ENCODE results near the gene MOV10L1.

The MOV10L1 gene

GRCh38 chr22:50192436-50193204 is 102.8 kb downstream of the MOV10L1 start:
- Histone ChIP-seq H3K9me3 (replicated peaks; ENCODE audit: insufficient read depth, low read length) (no peaks in the 10 kb centered on the region), H3K4me3 (ENCODE audit: low read length) (no peak overlapping the region), H3K27ac (ENCODE audit: low read length) (no peak overlapping the region), H2AFZ (ENCODE audit: low read length) (no peak overlapping the region), H4K20me1 (ENCODE audit: insufficient read depth, low read length) (no peaks in the 10 kb centered on the region), H3K9ac (ENCODE audit: low read length) (no peak overlapping the region), H3K27me3 (replicated peaks; ENCODE audit: insufficient read depth, low read length) (no peaks in the 10 kb centered on the region), H3K9me2 (replicated peaks; ENCODE audit: insufficient read depth, low read length) (no peaks in the 10 kb centered on the region), H3K79me2 (ENCODE audit: low read length) (peaks cover 61% of the 10 kb centered on the region), H3F3A (ENCODE audit: insufficient read depth, low read length) (peaks cover 36% of the 10 kb centered on the region), H3K4me1 (ENCODE audit: low read length) (peaks cover 28% of the 10 kb centered on the region), H3K4me2 (ENCODE audit: low read depth, low read length) (no peak overlapping the region), H3K36me3 (replicated peaks; ENCODE audit: insufficient read depth, low read length) (no peaks in the 10 kb centered on the region; the same call in 1 of the 2 replicates)
- DNase-seq: no peak
- no peak for TF ChIP-seq EZH2phosphoT487 (IDR thresholded peaks at IDR 0.05; ENCODE audit: low read length)
- TF ChIP-seq EZH2 (optimal IDR thresholded peaks at IDR 0.05; ENCODE audit: low read depth, low read length): no peak
- no peak for TF ChIP-seq CTCF (IDR thresholded peaks at IDR 0.05; ENCODE audit: low read length)

GRCh38 chr22:50193621-50194020 is 103.8 kb downstream of the MOV10L1 start:
- Histone ChIP-seq H3K4me2 (ENCODE audit: low read depth, low read length) (no peak overlapping the region), H3K9me2 (replicated peaks; ENCODE audit: insufficient read depth, low read length) (no peaks in the 10 kb centered on the region), H3K4me1 (ENCODE audit: low read length) (peaks cover 22% of the 10 kb centered on the region), H3K79me2 (ENCODE audit: low read length) (peaks cover 52% of the 10 kb centered on the region), H3F3A (ENCODE audit: insufficient read depth, low read length) (peaks cover 31% of the 10 kb centered on the region), H3K36me3 (replicated peaks; ENCODE audit: insufficient read depth, low read length) (no peaks in the 10 kb centered on the region; the same call in 1 of the 2 replicates), H2AFZ (ENCODE audit: low read length) (no peak overlapping the region), H4K20me1 (ENCODE audit: insufficient read depth, low read length) (no peaks in the 10 kb centered on the region), H3K9ac (ENCODE audit: low read length) (no peak overlapping the region), H3K27me3 (replicated peaks; ENCODE audit: insufficient read depth, low read length) (no peaks in the 10 kb centered on the region), H3K27ac (ENCODE audit: low read length) (no peak overlapping the region), H3K4me3 (ENCODE audit: low read length) (no peak overlapping the region), H3K9me3 (replicated peaks; ENCODE audit: insufficient read depth, low read length) (no peaks in the 10 kb centered on the region)
- no peak for TF ChIP-seq CTCF (IDR thresholded peaks at IDR 0.05; ENCODE audit: low read length)
- no peak for TF ChIP-seq EZH2 (optimal IDR thresholded peaks at IDR 0.05; ENCODE audit: low read depth, low read length)
- no peak for TF ChIP-seq EZH2phosphoT487 (IDR thresholded peaks at IDR 0.05; ENCODE audit: low read length)
- DNase-seq: no peak

- no peak overlapping the region for H3K27ac ChIP-seq (ENCODE audit: low read length)
- H3K9me3 ChIP-seq (replicated peaks; ENCODE audit: insufficient read depth, low read length): no peaks in the 10 kb centered on the region
- no peak overlapping the region for H3K4me3 ChIP-seq (ENCODE audit: low read length)
- H3K9me2 ChIP-seq (replicated peaks; ENCODE audit: insufficient read depth, low read length): no peaks in the 10 kb centered on the region
- TF ChIP-seq EZH2phosphoT487 (IDR thresholded peaks at IDR 0.05; ENCODE audit: low read length): no peak
- no peak for TF ChIP-seq EZH2 (optimal IDR thresholded peaks at IDR 0.05; ENCODE audit: low read depth, low read length)
- no peak for TF ChIP-seq CTCF (IDR thresholded peaks at IDR 0.05; ENCODE audit: low read length)
- DNase-seq: no peak
- peaks cover 30% of the 10 kb centered on the region for H3F3A ChIP-seq (ENCODE audit: insufficient read depth, low read length)
- no peak overlapping the region for H3K4me2 ChIP-seq (ENCODE audit: low read depth, low read length)
- peaks cover 16% of the 10 kb centered on the region for H3K4me1 ChIP-seq (ENCODE audit: low read length)
- H2AFZ ChIP-seq (ENCODE audit: low read length): no peak overlapping the region
- no peaks in the 10 kb centered on the region for H3K27me3 ChIP-seq (replicated peaks; ENCODE audit: insufficient read depth, low read length)
- H3K36me3 ChIP-seq (replicated peaks; ENCODE audit: insufficient read depth, low read length): no peaks in the 10 kb centered on the region; the same call in 1 of the 2 replicates
- peaks cover 46% of the 10 kb centered on the region for H3K79me2 ChIP-seq (ENCODE audit: low read length)
- H3K9ac ChIP-seq (ENCODE audit: low read length): no peak overlapping the region
- no peaks in the 10 kb centered on the region for H4K20me1 ChIP-seq (ENCODE audit: insufficient read depth, low read length)
These were observed 104.4 kb downstream of the MOV10L1 start for GRCh38 chr22:50194037-50194805.

All from MM.1S (cell line).